Retinal pigment epithelial cell (primary cell): ENCODE measurements around the gene ACTG1.

Experiments used
- DNase-seq: peaks from one replicate; pipeline ENCODE4 v3.0.0-alpha.2; 2010; ENCODE audit warnings: low read depth
- H3K4me3 ChIP-seq: 2 replicates; pipeline ENCODE4 v1.5.1; 2011; ENCODE audit warnings: mild to moderate bottlenecking, low read length, control low read depth, moderate library complexity
- CTCF ChIP-seq: conservative IDR thresholded peaks from 2 replicates; pipeline ENCODE4 v1.5.1; 2011; ENCODE audit warnings: low read depth, low read length, control low read depth, inconsistent platforms

The ACTG1 gene

GRCh38 chr17:81514739-81515529 lies 2.3 kb upstream of the ACTG1 start:
- no peak for DNase-seq
- H3K4me3 ChIP-seq: peak overlapping the region; percentile 77
- TF ChIP-seq CTCF: no peak

GRCh38 chr17:81514489-81514738 lies 1.8 kb upstream of the ACTG1 start:
- no peak for DNase-seq
- peak overlapping the region; percentile 57 for H3K4me3 ChIP-seq
- no peak for TF ChIP-seq CTCF

GRCh38 chr17:81513753-81514488 lies 1.3 kb upstream of the ACTG1 start:
- no peak for TF ChIP-seq CTCF
- no peak for DNase-seq
- H3K4me3 ChIP-seq: peak overlapping the region; percentile 57

GRCh38 chr17:81513372-81513752 lies 763 bp upstream of the ACTG1 start:
- DNase-seq: no peak
- H3K4me3 ChIP-seq: peak overlapping the region; percentile 57
- no peak for TF ChIP-seq CTCF

- peak overlapping the region; percentile 97 for H3K4me3 ChIP-seq
- no peak for TF ChIP-seq CTCF
- DNase-seq: no peak
Observed at GRCh38 chr17:81511804-81512561, 616 bp downstream of the ACTG1 start.

DNA sequence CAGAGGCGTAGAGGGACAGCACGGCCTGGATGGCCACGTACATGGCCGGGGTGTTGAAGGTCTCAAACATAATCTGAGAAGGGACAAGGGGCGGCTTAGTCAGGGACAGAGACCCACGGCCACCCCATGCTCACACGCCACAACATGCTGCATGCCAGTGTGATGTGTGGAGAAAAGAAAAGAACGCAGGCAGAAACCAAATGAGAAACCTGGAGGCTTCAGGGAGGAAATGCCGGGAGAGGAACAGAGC lies 1.1 kb downstream of the ACTG1 start:
- no peak for DNase-seq
- no peak for TF ChIP-seq CTCF
- H3K4me3 ChIP-seq: peak overlapping the region; percentile 97
